GM18526 (cell line): ENCODE measurements around the gene MAT1A.

ENCODE experiments used
- POLR2A ChIP-seq: IDR thresholded peaks from 3 replicates; pipeline ENCODE4 v1.6.1; 2011; ENCODE audit not compliant: insufficient read length; ENCODE audit errors: extremely low read depth

Gene MAT1A

DNA sequence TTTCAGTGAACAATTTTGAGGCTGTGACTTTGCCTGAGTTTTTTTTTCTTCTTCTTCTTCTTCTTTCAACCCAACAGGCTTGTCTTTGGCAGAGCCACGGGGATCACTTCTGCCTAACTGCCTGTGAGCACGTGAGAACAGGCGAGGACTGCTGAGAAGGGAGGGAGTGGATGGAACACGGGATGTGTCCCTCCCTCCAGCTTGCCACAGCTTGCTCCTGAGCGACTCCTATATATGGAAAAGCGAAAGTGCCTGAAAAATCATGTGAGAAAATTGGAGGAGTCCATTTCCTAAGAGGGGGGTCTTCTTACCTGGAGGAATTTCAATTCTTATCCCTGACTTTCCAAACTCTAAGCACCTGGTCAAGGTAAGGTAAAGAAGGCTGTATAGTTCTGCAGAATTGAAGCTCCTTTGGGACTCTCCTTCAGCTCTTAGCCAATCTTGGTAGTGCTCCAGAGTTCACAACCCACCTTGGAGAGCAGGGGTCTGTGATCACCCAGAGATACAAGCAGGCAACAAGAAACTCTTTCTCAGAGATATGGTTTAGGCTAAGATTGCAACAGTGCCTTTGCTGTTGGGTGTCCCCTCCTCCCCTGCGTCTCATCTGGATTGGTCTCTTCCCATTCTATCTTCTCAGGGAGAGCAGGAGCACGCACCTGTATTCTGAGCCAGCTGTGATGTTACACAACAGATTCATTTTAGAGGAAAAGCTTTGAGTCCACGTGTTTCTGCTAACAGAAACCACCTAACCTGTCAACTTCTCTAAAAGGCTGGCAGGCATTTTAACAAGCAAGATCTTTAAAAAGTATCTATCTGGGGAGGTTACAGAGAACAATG lies at the start of gene MAT1A:
Gene MAT1A (minus strand): TSS at position 208 of the 837 bp plus-strand sequence. CDS start 235 bp downstream, outside the sequence.
- TF ChIP-seq POLR2A: no peak

- no peak for TF ChIP-seq POLR2A
Measured at GRCh38 chr10:80333983-80334382, 44.5 kb upstream of the MAT1A start.

DNA sequence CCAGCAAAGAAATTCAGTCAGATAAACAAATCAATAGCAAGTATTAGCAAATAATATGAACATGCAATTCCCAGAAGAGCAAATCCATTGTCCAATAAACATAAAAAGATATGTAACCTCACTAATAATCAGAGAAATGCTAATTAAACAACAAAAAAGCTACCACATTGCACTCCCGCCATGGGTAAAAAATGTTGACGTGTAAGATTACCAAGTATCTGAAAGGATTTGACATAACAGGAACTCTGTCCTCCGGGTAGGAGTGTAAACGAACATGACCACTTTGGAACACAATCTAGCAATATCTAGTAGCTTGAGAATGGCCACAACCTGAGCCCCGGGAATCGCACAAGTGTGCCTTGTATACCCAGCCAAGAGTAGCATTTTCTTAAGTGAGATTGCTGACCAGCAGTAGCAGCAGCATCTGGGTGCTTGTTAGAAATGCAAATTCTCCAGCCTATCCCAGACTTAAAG lies 35.5 kb upstream of the MAT1A start:
- no peak for TF ChIP-seq POLR2A

DNA sequence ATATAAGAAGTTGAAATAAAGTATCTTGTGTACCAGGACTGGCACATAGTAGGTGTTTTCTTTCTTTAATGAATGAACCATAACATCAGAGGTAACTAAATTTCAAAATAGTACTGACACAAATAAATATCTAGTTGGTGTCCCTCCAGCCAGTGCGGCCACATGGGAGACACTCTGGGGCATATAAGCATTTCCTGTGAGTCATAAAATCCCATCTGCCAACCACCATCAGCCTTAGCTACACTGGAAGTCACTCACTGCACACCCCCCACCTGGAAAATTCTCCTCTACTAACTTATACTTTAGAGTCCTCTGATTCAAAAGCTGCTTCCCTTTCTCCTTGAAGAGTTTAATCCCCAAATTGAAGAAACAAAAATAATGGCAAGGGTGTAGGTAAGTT lies 34.6 kb upstream of the MAT1A start:
- no peak for TF ChIP-seq POLR2A

DNA sequence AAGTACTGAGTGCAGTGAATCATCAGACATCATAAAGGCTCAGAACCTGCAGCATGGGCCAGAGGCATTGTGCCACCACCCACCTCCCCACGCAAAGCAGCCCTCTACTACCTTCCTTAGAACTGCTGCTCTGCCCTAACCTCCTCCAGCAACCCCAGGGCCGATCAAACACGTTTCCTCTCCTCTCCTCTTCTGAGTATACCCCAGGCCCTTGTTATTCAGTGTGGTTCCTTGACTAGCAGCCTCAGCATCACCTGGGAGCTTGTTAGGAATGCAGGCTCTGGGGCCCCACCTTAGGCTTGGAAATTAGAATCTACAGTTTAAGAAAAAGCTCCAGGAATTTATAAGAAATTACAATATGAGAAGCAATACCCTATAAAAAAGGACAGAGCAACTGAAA lies 33.9 kb upstream of the MAT1A start:
- no peak for TF ChIP-seq POLR2A

- TF ChIP-seq POLR2A: no peak
Measured at GRCh38 chr10:80322711-80323110, 33.3 kb upstream of the MAT1A start.

GRCh38 chr10:80322158-80322557 lies 32.7 kb upstream of the MAT1A start:
- no peak for TF ChIP-seq POLR2A

DNA sequence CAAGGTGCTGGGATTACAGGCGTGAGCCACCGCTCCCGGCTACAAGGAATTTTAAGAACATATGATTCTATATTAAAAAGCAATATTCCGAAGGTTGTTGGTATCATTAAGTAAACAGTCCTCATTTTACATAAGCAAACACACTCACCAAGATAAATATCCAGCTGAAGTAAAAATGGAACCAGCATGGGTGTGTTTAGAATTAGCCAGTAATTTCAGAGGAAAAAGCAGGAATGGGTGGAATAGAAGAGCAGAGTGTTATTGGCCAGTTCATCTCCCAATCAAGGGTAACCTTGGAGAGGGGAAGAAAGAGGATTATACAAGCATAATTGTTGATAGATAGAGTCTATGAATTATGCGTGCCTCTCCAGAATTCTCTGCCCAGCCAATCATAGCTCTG lies 31.7 kb upstream of the MAT1A start:
- TF ChIP-seq POLR2A: no peak

- no peak for TF ChIP-seq POLR2A
Measured at GRCh38 chr10:80320377-80320776, 30.9 kb upstream of the MAT1A start.

DNA sequence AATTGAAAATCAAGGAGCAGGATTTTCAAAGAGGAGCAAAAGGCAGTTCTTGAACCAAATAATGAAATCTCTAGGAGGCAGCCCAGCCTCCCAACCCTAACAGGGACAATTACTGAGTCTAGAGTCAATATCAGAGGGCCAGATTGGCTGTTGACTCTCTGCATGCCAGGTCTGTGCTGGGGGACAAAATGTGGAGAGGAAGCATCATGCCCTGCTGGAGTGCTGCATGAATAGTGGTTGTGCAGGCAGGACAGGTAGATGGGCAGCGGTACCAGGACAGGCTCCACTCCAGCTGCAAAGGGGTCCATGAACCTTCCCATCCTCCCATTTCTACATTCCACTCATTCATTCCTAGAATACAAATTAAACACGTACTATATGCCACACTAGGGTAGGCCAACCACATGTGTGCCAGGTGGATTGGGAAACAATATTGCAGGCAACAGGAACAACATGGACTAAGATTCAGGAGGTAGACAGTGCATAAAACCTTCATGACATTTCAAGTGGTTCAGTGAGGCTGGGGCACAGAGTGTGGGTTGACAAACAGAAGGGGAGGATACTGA lies 30.4 kb upstream of the MAT1A start:
- no peak for TF ChIP-seq POLR2A

DNA sequence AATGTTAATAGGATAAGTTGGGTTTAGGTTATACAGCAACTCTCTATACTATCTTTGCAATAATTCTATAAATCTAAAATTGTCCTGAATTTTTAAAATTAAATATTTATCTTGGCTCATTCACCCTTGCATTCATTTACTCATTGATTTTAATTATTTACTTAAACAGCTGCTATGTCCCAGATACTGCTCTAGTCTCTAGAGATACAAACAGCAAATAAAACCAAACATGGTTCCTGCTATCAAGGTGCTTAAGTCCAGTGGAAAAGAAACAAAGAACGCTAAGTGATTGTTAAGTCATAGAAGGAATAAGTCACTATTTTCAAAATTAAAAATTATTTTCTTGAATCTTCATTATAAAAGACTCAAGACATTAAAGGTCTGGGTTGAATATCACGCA lies 29.9 kb upstream of the MAT1A start:
- no peak for TF ChIP-seq POLR2A

GRCh38 chr10:80318742-80319141 lies 29.3 kb upstream of the MAT1A start:
- no peak for TF ChIP-seq POLR2A

DNA sequence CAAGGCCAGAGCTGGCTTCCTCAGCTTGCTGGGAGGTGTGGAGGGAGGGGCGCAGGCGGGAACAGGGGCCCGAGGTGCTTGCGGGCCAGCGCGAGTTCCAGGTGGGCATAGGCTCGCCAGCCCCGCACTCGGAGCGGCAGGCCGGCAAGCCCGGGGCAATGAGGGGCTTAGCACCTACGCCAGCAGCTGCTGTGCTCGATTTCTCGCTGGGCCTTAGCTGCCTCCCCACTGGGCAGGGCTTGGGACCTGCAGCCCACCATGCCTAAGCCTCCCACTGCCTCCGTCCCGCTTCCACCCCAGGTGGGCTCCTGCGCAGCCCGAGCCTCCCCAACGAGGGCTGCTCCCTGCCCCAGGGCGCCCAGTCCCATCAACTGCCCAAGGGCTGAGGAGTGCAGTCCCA lies 25.9 kb upstream of the MAT1A start:
- TF ChIP-seq POLR2A: no peak

GRCh38 chr10:80313523-80313922 lies 24.1 kb upstream of the MAT1A start:
- TF ChIP-seq POLR2A: no peak

- no peak for TF ChIP-seq POLR2A
Measured at GRCh38 chr10:80296942-80297341, 7.5 kb upstream of the MAT1A start.

DNA sequence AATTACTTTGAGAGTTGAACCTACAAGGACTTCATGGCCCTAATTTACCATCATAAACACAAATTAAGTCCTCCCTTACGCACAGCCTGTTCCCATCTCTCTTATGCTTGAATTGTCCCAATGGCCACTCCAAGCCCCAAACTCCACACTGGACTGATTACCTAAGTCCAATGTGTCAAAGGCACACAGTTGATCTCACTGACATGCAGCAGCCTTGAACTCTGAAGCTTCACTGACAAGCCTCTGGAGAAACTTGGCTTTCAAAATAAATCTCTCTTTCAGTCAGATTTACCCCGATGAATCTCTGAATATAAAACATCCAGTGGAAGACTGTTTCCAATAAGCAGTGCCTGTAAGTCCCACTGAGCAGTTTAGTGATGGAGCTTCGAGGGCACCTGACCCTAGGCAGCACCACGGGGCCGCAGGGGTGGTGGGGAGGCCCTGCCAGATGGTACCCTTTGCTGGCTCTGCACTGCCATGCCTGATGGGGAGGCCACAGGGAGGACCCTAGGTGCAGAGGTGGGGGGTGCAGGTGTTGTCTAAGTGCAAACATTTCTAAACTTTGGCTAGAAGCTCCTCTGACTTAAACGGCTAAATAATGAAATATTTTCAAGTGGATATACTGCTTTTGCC lies 3.3 kb upstream of the MAT1A start:
- TF ChIP-seq POLR2A: no peak

- no peak for TF ChIP-seq POLR2A
Measured at GRCh38 chr10:80290474-80291220, 1.2 kb upstream of the MAT1A start.
